ENCODE results near the gene LRCH4.

LRCH4 gene

DNA sequence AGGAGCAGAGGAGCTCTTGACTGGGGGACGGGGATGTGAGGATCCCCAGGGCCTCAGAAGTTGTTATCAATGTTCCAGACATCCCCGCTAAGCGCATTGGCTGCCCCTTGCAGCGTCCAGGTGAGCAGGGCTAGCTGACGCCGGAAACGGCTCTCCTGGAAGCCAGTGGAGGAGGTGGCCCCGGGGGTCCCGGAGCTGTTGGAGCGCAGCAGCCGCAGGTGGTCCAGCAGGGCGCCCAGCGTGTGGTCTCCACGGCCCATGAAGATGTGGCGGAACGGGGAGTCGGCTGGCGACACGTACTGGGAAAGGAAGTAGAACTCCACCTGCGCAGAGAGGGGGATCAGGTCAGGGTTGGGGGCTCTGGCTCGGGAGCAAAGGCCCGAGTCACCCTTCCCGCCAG is 34.9 kb upstream of the LRCH4 start:
- Histone ChIP-seq H4K20me1 (ENCODE audit: control insufficient read depth, insufficient read depth, low read depth, low read length) (no peaks in the 10 kb centered on the region), H3K79me2 (ENCODE audit: control insufficient read depth, low read length) (no peaks in the 10 kb centered on the region), H3K4me1 (ENCODE audit: control insufficient read depth, low read length) (no peaks in the 10 kb centered on the region), H3K4me3 (ENCODE audit: low read length) (no peak overlapping the region), H3F3A (ENCODE audit: control insufficient read depth, insufficient read depth) (peaks cover 4% of the 10 kb centered on the region; the same call in 1 of the 2 replicates), H3K4me2 (ENCODE audit: low read length) (no peak overlapping the region), H3K27ac (ENCODE audit: low read depth, low read length) (no peak overlapping the region), H3K27me3 (ENCODE audit: control insufficient read depth, low read length) (peaks cover 22% of the 10 kb centered on the region), H3K36me3 (ENCODE audit: control insufficient read depth, low read length) (no peaks in the 10 kb centered on the region), H3K9me2 (replicated peaks; ENCODE audit: control insufficient read depth, low read length) (no peaks in the 10 kb centered on the region), H3K9me3 (ENCODE audit: control insufficient read depth, insufficient read depth, low read length) (no peaks in the 10 kb centered on the region)
- TF ChIP-seq CTCF (IDR thresholded peaks at IDR 0.05; ENCODE audit: low read depth, low read length, poor library complexity, severe bottlenecking) (no peak), EZH2phosphoT487 (IDR thresholded peaks at IDR 0.05; ENCODE audit: borderline replicate concordance, low read length) (no peak)

DNA sequence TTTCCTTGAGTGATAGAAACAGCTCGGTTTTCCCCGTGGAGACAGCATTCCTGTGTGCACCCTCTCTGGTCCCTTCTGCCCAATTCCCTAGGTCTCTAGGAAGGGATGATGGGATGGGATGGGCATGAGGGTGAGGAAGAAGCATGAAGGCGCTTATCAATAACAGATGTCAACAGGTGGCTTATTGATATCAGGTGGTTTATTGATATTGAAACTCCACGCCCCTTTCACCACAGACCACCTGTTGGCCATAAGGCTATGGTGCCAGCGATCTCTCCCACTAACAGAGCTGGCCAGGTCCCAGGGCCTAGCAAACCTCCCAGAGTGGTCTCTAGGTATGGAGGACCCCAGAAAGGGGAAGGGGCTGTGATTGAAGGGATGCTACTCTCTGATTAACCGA is 34.3 kb upstream of the LRCH4 start:
- Histone ChIP-seq H3K9me3 (ENCODE audit: control insufficient read depth, insufficient read depth, low read length) (no peaks in the 10 kb centered on the region), H3K27me3 (ENCODE audit: control insufficient read depth, low read length) (peaks cover 22% of the 10 kb centered on the region)
- TF ChIP-seq CTCF (IDR thresholded peaks at IDR 0.05; ENCODE audit: low read depth, low read length, poor library complexity, severe bottlenecking), result no peak

GRCh38 chr7:100614308-100614861 is 28.5 kb upstream of the LRCH4 start:
- Histone ChIP-seq H3K9me3 (ENCODE audit: control insufficient read depth, insufficient read depth, low read length) (no peaks in the 10 kb centered on the region), H3K9me2 (replicated peaks; ENCODE audit: control insufficient read depth, low read length) (no peaks in the 10 kb centered on the region), H3K27me3 (ENCODE audit: control insufficient read depth, low read length) (peaks cover 28% of the 10 kb centered on the region), H3K4me1 (ENCODE audit: control insufficient read depth, low read length) (peaks cover 11% of the 10 kb centered on the region), H3K79me2 (ENCODE audit: control insufficient read depth, low read length) (no peaks in the 10 kb centered on the region), H3F3A (ENCODE audit: control insufficient read depth, insufficient read depth) (peaks cover 6% of the 10 kb centered on the region), H3K27ac (ENCODE audit: low read depth, low read length) (no peak overlapping the region), H3K36me3 (ENCODE audit: control insufficient read depth, low read length) (no peaks in the 10 kb centered on the region), H3K4me2 (ENCODE audit: low read length) (no peak overlapping the region), H4K20me1 (ENCODE audit: control insufficient read depth, insufficient read depth, low read depth, low read length) (no peaks in the 10 kb centered on the region), H3K4me3 (ENCODE audit: low read length) (no peak overlapping the region)
- no peak for TF ChIP-seq EZH2phosphoT487 (IDR thresholded peaks at IDR 0.05; ENCODE audit: borderline replicate concordance, low read length)
- no peak for TF ChIP-seq CTCF (IDR thresholded peaks at IDR 0.05; ENCODE audit: low read depth, low read length, poor library complexity, severe bottlenecking)

More for the DNA sequence above, 34.3 kb upstream of the LRCH4 start:
- Histone ChIP-seq H3K4me1 (ENCODE audit: control insufficient read depth, low read length) (no peaks in the 10 kb centered on the region), H3F3A (ENCODE audit: control insufficient read depth, insufficient read depth) (peaks cover 4% of the 10 kb centered on the region; the same call in 1 of the 2 replicates), H3K4me3 (ENCODE audit: low read length) (no peak overlapping the region), H4K20me1 (ENCODE audit: control insufficient read depth, insufficient read depth, low read depth, low read length) (no peaks in the 10 kb centered on the region), H3K4me2 (ENCODE audit: low read length) (no peak overlapping the region), H3K79me2 (ENCODE audit: control insufficient read depth, low read length) (no peaks in the 10 kb centered on the region), H3K36me3 (ENCODE audit: control insufficient read depth, low read length) (no peaks in the 10 kb centered on the region), H3K27ac (ENCODE audit: low read depth, low read length) (no peak overlapping the region), H3K9me2 (replicated peaks; ENCODE audit: control insufficient read depth, low read length) (no peaks in the 10 kb centered on the region)
